Stimulated activated CD8-positive, alpha-beta memory T cell treated with anti-CD3 and anti-CD28 coated beads, Interleukin-12 subunit alpha, Interleukin-12 subunit beta, amount 100 ng/mL, for 1 hour (primary cell): ENCODE measurements around the gene RARB.

Source experiments
- DNase-seq: peaks from one replicate; pipeline ENCODE4 v3.0.0-alpha.2; 2020; ENCODE audit warnings: low read depth

Gene RARB

GRCh38 chr3:25604107-25604805, 176.2 kb downstream of the RARB start:
- no peak for DNase-seq

- no peak for DNase-seq
Measured at GRCh38 chr3:25610167-25610566, 182.1 kb downstream of the RARB start.

GRCh38 chr3:25610779-25611178, 182.7 kb downstream of the RARB start:
- DNase-seq = no peak

GRCh38 chr3:25611193-25611592, 183.1 kb downstream of the RARB start:
- DNase-seq = no peak

- DNase-seq = no peak
Measured at GRCh38 chr3:25618028-25618427, 190.0 kb downstream of the RARB start.

GRCh38 chr3:25619382-25619781, 191.3 kb downstream of the RARB start:
- no peak for DNase-seq

GRCh38 chr3:25620493-25620892, 192.4 kb downstream of the RARB start:
- DNase-seq = no peak

GRCh38 chr3:25621087-25621486, 193.0 kb downstream of the RARB start:
- no peak for DNase-seq

GRCh38 chr3:25631989-25632388, 203.9 kb downstream of the RARB start:
- DNase-seq = no peak

GRCh38 chr3:25633919-25634318, 205.9 kb downstream of the RARB start:
- no peak for DNase-seq

GRCh38 chr3:25635038-25635437, 207.0 kb downstream of the RARB start:
- no peak for DNase-seq
